Caco-2 (cell line): ENCODE results near the gene C1orf52. TPM values are rescaled to one million over a fixed set of nuclear protein-coding genes. Genes with fewer than 3 reads are reported as not detected.
A peak's percentile ranks its signal among the peaks of the same experiment; 100 is the strongest.

Source experiments
- BruUV-seq: library from RNA; stranded (reverse); fragments of 400-500 nt; replicated peaks from 2 replicates; lab custom pipeline; 2021; lab: Mats Ljungman, UMichigan
- CTCF ChIA-PET: fragments of 300-600 bp; sonication (Branson Sonifier 250); formaldehyde crosslinking; loops from one replicate; lab custom pipeline; 2022; ENCODE audit warnings: antibody characterized with exemption; lab: Charles Lee
- POLR2A ChIA-PET: fragments of 300-600 bp; sonication (Branson Sonifier 250); formaldehyde crosslinking; loops from one replicate; lab custom pipeline; 2022; ENCODE audit warnings: antibody characterized with exemption; lab: Charles Lee
- DNase-seq, 2 experiments: peaks; one replicate each; pipeline versions ENCODE4 v3.0.0 to v3.0.0-alpha.2; 2020 to 2022
- H3K27me3 ChIP-seq: replicated peaks from 2 replicates; pipeline ENCODE4 v1.6.0; 2011; ENCODE audit warnings: low read length; ENCODE audit not compliant: control insufficient read depth, insufficient read depth
- H3K36me3 ChIP-seq: 2 replicates; pipeline ENCODE4 v1.5.1; 2011; ENCODE audit warnings: low read length; ENCODE audit not compliant: control insufficient read depth, insufficient read depth
- H3K4me1 ChIP-seq: fragments of 250-450 bp; sonication (Bioruptor Pico); 2 replicates; pipeline ENCODE4 v1.5.1; 2020; ENCODE audit warnings: mild to moderate bottlenecking
- H3K4me3 ChIP-seq: 2 replicates; pipeline ENCODE4 v1.5.1; 2011; ENCODE audit warnings: low read depth, mild to moderate bottlenecking, control low read depth, low read length
- H3K9me3 ChIP-seq: fragments of 250-450 bp; sonication (Bioruptor Pico); 2 replicates; pipeline ENCODE4 v1.5.1; 2020; ENCODE audit warnings: mild to moderate bottlenecking, moderate library complexity
- H3K27ac Mint-ChIP-seq: one replicate; pipeline ENCODE4 v1.8.0; 2022; ENCODE audit warnings: mixed read lengths; ENCODE audit not compliant: unreplicated experiment
- H3K27me3 Mint-ChIP-seq: one replicate; pipeline ENCODE4 v1.8.0; 2022; ENCODE audit warnings: mixed read lengths; ENCODE audit not compliant: insufficient read depth, unreplicated experiment
- H3K36me3 Mint-ChIP-seq: one replicate; pipeline ENCODE4 v1.8.0; 2022; ENCODE audit warnings: mild to moderate bottlenecking, mixed read lengths; ENCODE audit not compliant: insufficient read depth, unreplicated experiment
- H3K4me1 Mint-ChIP-seq: one replicate; pipeline ENCODE4 v1.8.0; 2022; ENCODE audit warnings: low read depth, mixed read lengths; ENCODE audit not compliant: unreplicated experiment
- H3K4me3 Mint-ChIP-seq: one replicate; pipeline ENCODE4 v1.8.0; 2022; ENCODE audit warnings: mild to moderate bottlenecking, moderate library complexity, mixed read lengths; ENCODE audit not compliant: unreplicated experiment
- H3K9me3 Mint-ChIP-seq: one replicate; pipeline ENCODE4 v1.8.0; 2022; ENCODE audit warnings: mixed read lengths; ENCODE audit not compliant: unreplicated experiment
- CTCF ChIP-seq, 2 experiments: fragments of 200-600 bp in 1 of 2; IDR thresholded peaks; 1 replicate in 1 of 2; 2 replicates in 1 of 2; pipeline versions ENCODE4 v1.5.1 to v1.8.0; 2011 to 2022; ENCODE audit warnings: antibody characterized with exemption in 1 of 2, control low read depth in 1 of 2, inconsistent platforms in 1 of 2, low read depth in 1 of 2, low read length in 1 of 2, mild to moderate bottlenecking in 1 of 2, moderate library complexity in 1 of 2; ENCODE audit not compliant: insufficient read depth in 1 of 2, severe bottlenecking in 1 of 2, unreplicated experiment in 1 of 2
- intact Hi-C: fragments of 100-400 bp; cut with micrococcal nuclease; formaldehyde crosslinking; loops from one replicate; pipeline ENCODE4 v1.10.0; 2022; ENCODE audit not compliant: unreplicated experiment
- total RNA-seq: library from RNA; stranded (reverse); gene quantifications from 2 replicates; pipeline ENCODE4 v1.2.3, GENCODE V29; 2022

Gene C1orf52
- total RNA-seq, 1 experiment from 2014 or later, result 30.4 TPM

GRCh38 chr1:85208488-85208887 is 51.0 kb downstream of the C1orf52 start:
- intact Hi-C loops, result no loop called here
- Histone ChIP-seq H3K4me3 (no peak overlapping the region), H3K36me3 (no peaks in the 10 kb centered on the region), H3K27me3 (no peaks in the 10 kb centered on the region), H3K9me3 (no peaks in the 10 kb centered on the region), H3K4me1 (peaks cover 7% of the 10 kb centered on the region)
- no TSS peak for BruUV-seq
- CTCF ChIA-PET, result no interaction called here
- Mint-ChIP-seq H3K27me3 (no peaks in the 10 kb centered on the region), H3K9me3 (no peaks in the 10 kb centered on the region), H3K4me3 (no peak overlapping the region), H3K4me1 (no peaks in the 10 kb centered on the region), H3K27ac (no peak overlapping the region), H3K36me3 (no peaks in the 10 kb centered on the region)
- DNase-seq, result no peak
- POLR2A ChIA-PET, result no interaction called here
- TF ChIP-seq CTCF (IDR thresholded peaks at IDR 0.05; ENCODE audit: insufficient read depth in 1 of 2, low read depth in 1 of 2, low read length in 1 of 2, severe bottlenecking in 1 of 2, unreplicated experiment in 1 of 2), result no peak

- H3K9me3 Mint-ChIP-seq, result no peaks in the 10 kb centered on the region
- no TSS peak for BruUV-seq
- no peak for DNase-seq
- intact Hi-C loops, result loop anchor here (5.0 kb wide), 1 partner anchor 56 kb away; no protein-coding TSS in a partner anchor
- Histone ChIP-seq H3K9me3 (no peaks in the 10 kb centered on the region), H3K27me3 (no peaks in the 10 kb centered on the region), H3K4me1 (peaks cover 15% of the 10 kb centered on the region), H3K36me3 (no peaks in the 10 kb centered on the region), H3K4me3 (no peak overlapping the region)
- no peak for TF ChIP-seq CTCF (IDR thresholded peaks at IDR 0.05; ENCODE audit: insufficient read depth in 1 of 2, low read depth in 1 of 2, low read length in 1 of 2, severe bottlenecking in 1 of 2, unreplicated experiment in 1 of 2)
- peaks cover 7% of the 10 kb centered on the region for H3K36me3 Mint-ChIP-seq
- ChIA-PET POLR2A (interaction anchor here (0.6 kb wide), 1 partner anchor 10 kb away, joined by 3 read pairs; no protein-coding TSS in a partner anchor), CTCF (no interaction called here)
- no peak overlapping the region for H3K27ac Mint-ChIP-seq
- no peaks in the 10 kb centered on the region for H3K27me3 Mint-ChIP-seq
- H3K4me3 Mint-ChIP-seq, result no peak overlapping the region
- H3K4me1 Mint-ChIP-seq, result no peaks in the 10 kb centered on the region
Observed at GRCh38 chr1:85203573-85204171, 55.8 kb downstream of the C1orf52 start.

- Histone ChIP-seq H3K4me3 (no peak overlapping the region), H3K4me1 (peaks cover 15% of the 10 kb centered on the region), H3K27me3 (no peaks in the 10 kb centered on the region), H3K36me3 (no peaks in the 10 kb centered on the region), H3K9me3 (no peaks in the 10 kb centered on the region)
- H3K36me3 Mint-ChIP-seq, result peaks cover 10% of the 10 kb centered on the region
- peak overlapping the region; percentile 82 for H3K4me3 Mint-ChIP-seq
- ChIA-PET POLR2A (interaction anchor here (0.6 kb wide), 1 partner anchor 9 kb away, joined by 3 read pairs; no protein-coding TSS in a partner anchor), CTCF (no interaction called here)
- intact Hi-C loops, result loop anchor here (5.0 kb wide), 1 partner anchor 56 kb away; no protein-coding TSS in a partner anchor
- DNase-seq, result no peak
- no peaks in the 10 kb centered on the region for H3K4me1 Mint-ChIP-seq
- no peaks in the 10 kb centered on the region for H3K9me3 Mint-ChIP-seq
- no peaks in the 10 kb centered on the region for H3K27me3 Mint-ChIP-seq
- H3K27ac Mint-ChIP-seq, result peak overlapping the region; percentile 91
- no TSS peak for BruUV-seq
- TF ChIP-seq CTCF (IDR thresholded peaks at IDR 0.05; ENCODE audit: insufficient read depth in 1 of 2, low read depth in 1 of 2, low read length in 1 of 2, severe bottlenecking in 1 of 2, unreplicated experiment in 1 of 2), result no peak
Observed at GRCh38 chr1:85202864-85203255, 56.6 kb downstream of the C1orf52 start.
